Heart left ventricle (tissue), 13 donors: ENCODE results near the gene SEMA4D.

Experiments used
- POLR2A ChIP-seq, 2 donors: fragments of 450-650 bp; IDR thresholded peaks; one replicate each; pipeline ENCODE4 v1.6.1; 2017; ENCODE audit warnings: antibody characterized with exemption in 2 of 2, mild to moderate bottlenecking in 2 of 2, moderate library complexity in 2 of 2
- TF ChIP-seq, protein P1 (sequence below), 12 donors: fragments of 200-600 bp; sonication (generic) in 4 of 12; IDR thresholded peaks; one replicate each; pipeline versions ENCODE4 v1.5.0 to v1.8.0; 2018 to 2022; ENCODE audit warnings: antibody characterized with exemption in 12 of 12, mild to moderate bottlenecking in 5 of 12
- donor health status: ischemic (EF 13 %, LVEDD 7.1; RV severe dilation, severe dysfunction).
- donor health status: DM: no; HTN: yes; CAD: no.
- donor health status: DM: no; HTN: no; CAD: no.
- donor health status: ischemic (EF 25% LVEDD 6.9; RV normal size, moderate dysfunction).
- donor health status: ischemic (EF 25% LVEDD 5.7; RV mildly dilated, moderate dysfunction).
- donor health status: ischemic (EF 35%, LVEDD 5.7; RV mildly dilated, moderate dysfunction).
- donor health status: nonischemic (EF 11% LVEDD 7.7; RV severe dilation, severe dysfunction).
- donor health status: DM: yes; HTN: yes; CAD: no.
- donor health status: PGD.
- donor health status: ischemic (EF 29% LVEDD 5.4; RV normal size, mild dysfunction).
- donor health status: nonischemic (EF 23%, LVEDD 6.1; RV moderate dilation, normal function).

DNA sequence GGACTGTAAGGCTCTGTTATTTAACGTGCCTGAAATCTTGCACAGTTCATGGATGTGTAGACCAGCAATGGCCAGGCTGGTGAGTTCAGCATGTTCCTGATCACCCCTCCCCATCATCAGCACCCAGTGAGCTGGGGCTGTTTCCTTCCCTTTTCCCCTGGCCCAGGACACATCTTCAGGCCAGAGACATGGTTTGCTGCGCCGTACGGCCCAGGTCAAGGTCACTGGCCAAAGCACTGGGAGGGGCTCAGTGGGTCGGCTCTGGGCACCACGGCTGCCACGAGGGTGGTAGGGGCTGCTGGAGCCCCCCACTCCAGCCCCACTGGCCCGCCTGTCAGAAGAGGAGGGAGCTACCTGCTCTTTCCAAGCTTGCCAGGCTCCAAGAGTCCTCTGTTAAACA lies 55.9 kb downstream of the SEMA4D start:
- TF ChIP-seq, protein P1, sequence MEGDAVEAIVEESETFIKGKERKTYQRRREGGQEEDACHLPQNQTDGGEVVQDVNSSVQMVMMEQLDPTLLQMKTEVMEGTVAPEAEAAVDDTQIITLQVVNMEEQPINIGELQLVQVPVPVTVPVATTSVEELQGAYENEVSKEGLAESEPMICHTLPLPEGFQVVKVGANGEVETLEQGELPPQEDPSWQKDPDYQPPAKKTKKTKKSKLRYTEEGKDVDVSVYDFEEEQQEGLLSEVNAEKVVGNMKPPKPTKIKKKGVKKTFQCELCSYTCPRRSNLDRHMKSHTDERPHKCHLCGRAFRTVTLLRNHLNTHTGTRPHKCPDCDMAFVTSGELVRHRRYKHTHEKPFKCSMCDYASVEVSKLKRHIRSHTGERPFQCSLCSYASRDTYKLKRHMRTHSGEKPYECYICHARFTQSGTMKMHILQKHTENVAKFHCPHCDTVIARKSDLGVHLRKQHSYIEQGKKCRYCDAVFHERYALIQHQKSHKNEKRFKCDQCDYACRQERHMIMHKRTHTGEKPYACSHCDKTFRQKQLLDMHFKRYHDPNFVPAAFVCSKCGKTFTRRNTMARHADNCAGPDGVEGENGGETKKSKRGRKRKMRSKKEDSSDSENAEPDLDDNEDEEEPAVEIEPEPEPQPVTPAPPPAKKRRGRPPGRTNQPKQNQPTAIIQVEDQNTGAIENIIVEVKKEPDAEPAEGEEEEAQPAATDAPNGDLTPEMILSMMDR (IDR thresholded peaks at IDR 0.05) = no peak
- no peak for TF ChIP-seq POLR2A (IDR thresholded peaks at IDR 0.05)
